ENCODE data around the gene DGKI.

DGKI gene

DNA sequence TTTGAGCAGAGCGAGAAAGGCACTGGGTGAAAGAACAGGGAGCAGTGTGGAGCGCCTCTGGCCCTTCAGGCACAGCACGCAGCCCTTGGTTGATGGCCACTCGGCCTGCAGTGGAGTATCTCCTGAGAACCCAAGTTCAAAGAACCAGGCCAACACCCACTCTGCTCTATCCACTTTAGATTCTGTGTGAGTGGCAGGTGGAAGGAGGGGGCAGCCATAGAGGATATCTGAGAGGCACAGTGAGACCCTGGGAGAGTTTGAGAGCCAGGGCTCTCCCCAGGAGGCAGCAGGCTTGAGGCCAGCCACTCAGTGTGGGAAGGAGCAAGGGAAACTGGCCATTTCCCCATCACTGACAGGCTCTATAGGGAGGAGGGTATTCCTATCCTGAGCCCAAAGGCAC, 450.7 kb downstream of the DGKI start:
- DNase-seq (ENCODE audit: low read depth in 2 of 2): no peak

DNA sequence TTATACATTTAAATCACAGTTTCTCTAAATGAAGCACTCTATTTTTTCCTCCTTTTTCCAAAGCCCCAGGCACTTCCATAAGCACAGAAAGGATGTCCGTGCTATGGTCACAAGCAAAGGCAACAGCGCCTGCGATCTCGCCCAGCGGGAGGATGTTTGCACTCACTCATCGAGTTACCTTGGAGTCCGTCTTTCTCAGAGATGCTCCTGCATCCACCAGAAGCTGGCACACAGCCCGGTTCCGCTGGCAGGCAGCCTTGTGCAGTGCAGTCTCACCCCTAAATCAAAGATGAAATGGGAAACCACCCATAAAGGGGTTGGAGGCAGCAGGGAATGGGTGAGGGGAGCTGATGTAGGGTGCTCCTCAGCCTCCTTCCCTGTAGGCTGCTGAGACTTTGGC, 451.4 kb downstream of the DGKI start:
- TF ChIP-seq, protein P1, sequence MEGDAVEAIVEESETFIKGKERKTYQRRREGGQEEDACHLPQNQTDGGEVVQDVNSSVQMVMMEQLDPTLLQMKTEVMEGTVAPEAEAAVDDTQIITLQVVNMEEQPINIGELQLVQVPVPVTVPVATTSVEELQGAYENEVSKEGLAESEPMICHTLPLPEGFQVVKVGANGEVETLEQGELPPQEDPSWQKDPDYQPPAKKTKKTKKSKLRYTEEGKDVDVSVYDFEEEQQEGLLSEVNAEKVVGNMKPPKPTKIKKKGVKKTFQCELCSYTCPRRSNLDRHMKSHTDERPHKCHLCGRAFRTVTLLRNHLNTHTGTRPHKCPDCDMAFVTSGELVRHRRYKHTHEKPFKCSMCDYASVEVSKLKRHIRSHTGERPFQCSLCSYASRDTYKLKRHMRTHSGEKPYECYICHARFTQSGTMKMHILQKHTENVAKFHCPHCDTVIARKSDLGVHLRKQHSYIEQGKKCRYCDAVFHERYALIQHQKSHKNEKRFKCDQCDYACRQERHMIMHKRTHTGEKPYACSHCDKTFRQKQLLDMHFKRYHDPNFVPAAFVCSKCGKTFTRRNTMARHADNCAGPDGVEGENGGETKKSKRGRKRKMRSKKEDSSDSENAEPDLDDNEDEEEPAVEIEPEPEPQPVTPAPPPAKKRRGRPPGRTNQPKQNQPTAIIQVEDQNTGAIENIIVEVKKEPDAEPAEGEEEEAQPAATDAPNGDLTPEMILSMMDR (IDR thresholded peaks at IDR 0.05; ENCODE audit: low read depth, low read length): no peak
- no peak for DNase-seq (ENCODE audit: low read depth in 2 of 2)
- H3K4me3 ChIP-seq (replicated peaks in 1 of 2; ENCODE audit: low read depth in 2 of 2, low read length in 2 of 2): no peak overlapping the region

More for the DNA sequence above, 450.7 kb downstream of the DGKI start:
- no peak overlapping the region for H3K4me3 ChIP-seq (replicated peaks in 1 of 2; ENCODE audit: low read depth in 2 of 2, low read length in 2 of 2)
- TF ChIP-seq, protein P1 (IDR thresholded peaks at IDR 0.05; ENCODE audit: low read depth, low read length): no peak

- no peak overlapping the region for H3K4me3 ChIP-seq (replicated peaks in 1 of 2; ENCODE audit: low read depth in 2 of 2, low read length in 2 of 2)
- TF ChIP-seq, protein P1 (IDR thresholded peaks at IDR 0.05; ENCODE audit: low read depth, low read length): no peak
- no peak for DNase-seq (ENCODE audit: low read depth in 2 of 2)
These were observed 453.2 kb downstream of the DGKI start for GRCh38 chr7:137393570-137393969.

GRCh38 chr7:137390076-137390475, 456.7 kb downstream of the DGKI start:
- no peak for DNase-seq (ENCODE audit: low read depth in 2 of 2)
- TF ChIP-seq, protein P1 (IDR thresholded peaks at IDR 0.05; ENCODE audit: low read depth, low read length): no peak
- no peak overlapping the region for H3K4me3 ChIP-seq (replicated peaks in 1 of 2; ENCODE audit: low read depth in 2 of 2, low read length in 2 of 2)

DNA sequence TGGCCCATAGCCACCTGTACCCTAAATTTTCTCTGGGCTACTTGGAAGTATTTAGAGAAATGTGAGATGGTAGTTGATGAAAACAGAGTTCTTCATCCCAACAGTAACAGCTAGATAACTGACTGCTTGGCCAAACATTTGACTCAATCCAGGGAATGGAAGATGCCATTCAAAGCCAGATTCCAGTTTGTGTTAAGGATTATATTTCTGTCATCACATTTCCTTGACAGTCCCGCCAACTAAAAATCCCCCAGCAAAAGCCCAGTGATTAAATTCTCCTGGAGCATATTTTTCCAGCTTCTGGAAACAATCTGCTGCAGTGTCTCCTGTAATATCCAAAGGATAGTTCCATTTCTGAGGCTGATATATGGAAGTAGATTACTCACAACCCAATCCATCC, 457.9 kb downstream of the DGKI start:
- no peak overlapping the region for H3K4me3 ChIP-seq (replicated peaks in 1 of 2; ENCODE audit: low read depth in 2 of 2, low read length in 2 of 2)
- DNase-seq (ENCODE audit: low read depth in 2 of 2): no peak
- TF ChIP-seq, protein P1 (IDR thresholded peaks at IDR 0.05; ENCODE audit: low read depth, low read length): no peak

- no peak for DNase-seq (ENCODE audit: low read depth in 2 of 2)
- TF ChIP-seq, protein P1 (IDR thresholded peaks at IDR 0.05; ENCODE audit: low read depth, low read length): no peak
- no peak overlapping the region for H3K4me3 ChIP-seq (replicated peaks in 1 of 2; ENCODE audit: low read depth in 2 of 2, low read length in 2 of 2)
These were observed 459.8 kb downstream of the DGKI start for GRCh38 chr7:137386966-137387365.

- TF ChIP-seq, protein P1 (IDR thresholded peaks at IDR 0.05; ENCODE audit: low read depth, low read length): no peak
- no peak for DNase-seq (ENCODE audit: low read depth in 2 of 2)
- no peak overlapping the region for H3K4me3 ChIP-seq (replicated peaks in 1 of 2; ENCODE audit: low read depth in 2 of 2, low read length in 2 of 2)
These were observed 465.7 kb downstream of the DGKI start for GRCh38 chr7:137381045-137381444.

All from cardiac fibroblast (primary cell).